ENCODE results near the gene NPC2.

DNA sequence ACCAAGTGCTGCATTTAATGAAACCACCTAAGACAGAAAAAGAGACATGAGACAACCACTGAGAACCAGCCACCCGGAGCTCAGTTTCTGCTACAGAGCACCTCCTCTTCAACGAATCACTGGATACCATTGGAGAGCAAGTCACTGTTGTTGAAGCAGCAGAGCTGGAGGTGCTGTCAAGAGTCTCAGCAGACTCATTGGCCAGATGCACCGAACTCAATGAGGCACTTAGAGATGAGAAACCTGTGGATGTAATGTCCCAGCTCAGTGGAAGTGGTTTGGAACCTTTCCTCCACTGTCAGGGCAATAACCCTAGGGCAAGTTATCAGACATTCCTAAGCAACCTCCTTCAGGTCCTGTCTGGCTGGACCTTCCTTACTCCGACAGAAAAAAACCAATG, 13.1 kb downstream of the NPC2 start:
- TF ChIP-seq, protein P1, sequence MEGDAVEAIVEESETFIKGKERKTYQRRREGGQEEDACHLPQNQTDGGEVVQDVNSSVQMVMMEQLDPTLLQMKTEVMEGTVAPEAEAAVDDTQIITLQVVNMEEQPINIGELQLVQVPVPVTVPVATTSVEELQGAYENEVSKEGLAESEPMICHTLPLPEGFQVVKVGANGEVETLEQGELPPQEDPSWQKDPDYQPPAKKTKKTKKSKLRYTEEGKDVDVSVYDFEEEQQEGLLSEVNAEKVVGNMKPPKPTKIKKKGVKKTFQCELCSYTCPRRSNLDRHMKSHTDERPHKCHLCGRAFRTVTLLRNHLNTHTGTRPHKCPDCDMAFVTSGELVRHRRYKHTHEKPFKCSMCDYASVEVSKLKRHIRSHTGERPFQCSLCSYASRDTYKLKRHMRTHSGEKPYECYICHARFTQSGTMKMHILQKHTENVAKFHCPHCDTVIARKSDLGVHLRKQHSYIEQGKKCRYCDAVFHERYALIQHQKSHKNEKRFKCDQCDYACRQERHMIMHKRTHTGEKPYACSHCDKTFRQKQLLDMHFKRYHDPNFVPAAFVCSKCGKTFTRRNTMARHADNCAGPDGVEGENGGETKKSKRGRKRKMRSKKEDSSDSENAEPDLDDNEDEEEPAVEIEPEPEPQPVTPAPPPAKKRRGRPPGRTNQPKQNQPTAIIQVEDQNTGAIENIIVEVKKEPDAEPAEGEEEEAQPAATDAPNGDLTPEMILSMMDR (conservative IDR thresholded peaks at IDR 0.05; ENCODE audit: low read depth, low read length): no peak
- TF ChIP-seq MXI1 (IDR thresholded peaks at IDR 0.05; ENCODE audit: borderline replicate concordance, low read depth, low read length) (no peak), USF2 (IDR thresholded peaks at IDR 0.05; ENCODE audit: low read depth, low read length) (no peak), RFX5 (IDR thresholded peaks at IDR 0.05; ENCODE audit: low read depth, low read length) (no peak), NFE2L2 (IDR thresholded peaks at IDR 0.05; ENCODE audit: low read depth, low read length) (no peak), POLR2A (IDR thresholded peaks at IDR 0.05; ENCODE audit: low read depth, low read length) (no peak), CEBPB (IDR thresholded peaks at IDR 0.05; ENCODE audit: low read depth, low read length) (no peak), FOS (IDR thresholded peaks at IDR 0.05; ENCODE audit: low read depth, low read length) (no peak)
